Measurements from ENCODE around the gene SPRR2D. TPM values are rescaled to one million over a fixed set of nuclear protein-coding genes. Genes with fewer than 3 reads are reported as not detected.

SPRR2D gene
- total RNA-seq (not detected), total RNA-seq (0 reads per million in 29 experiments)
- not detected for total RNA-seq (2013)

DNA sequence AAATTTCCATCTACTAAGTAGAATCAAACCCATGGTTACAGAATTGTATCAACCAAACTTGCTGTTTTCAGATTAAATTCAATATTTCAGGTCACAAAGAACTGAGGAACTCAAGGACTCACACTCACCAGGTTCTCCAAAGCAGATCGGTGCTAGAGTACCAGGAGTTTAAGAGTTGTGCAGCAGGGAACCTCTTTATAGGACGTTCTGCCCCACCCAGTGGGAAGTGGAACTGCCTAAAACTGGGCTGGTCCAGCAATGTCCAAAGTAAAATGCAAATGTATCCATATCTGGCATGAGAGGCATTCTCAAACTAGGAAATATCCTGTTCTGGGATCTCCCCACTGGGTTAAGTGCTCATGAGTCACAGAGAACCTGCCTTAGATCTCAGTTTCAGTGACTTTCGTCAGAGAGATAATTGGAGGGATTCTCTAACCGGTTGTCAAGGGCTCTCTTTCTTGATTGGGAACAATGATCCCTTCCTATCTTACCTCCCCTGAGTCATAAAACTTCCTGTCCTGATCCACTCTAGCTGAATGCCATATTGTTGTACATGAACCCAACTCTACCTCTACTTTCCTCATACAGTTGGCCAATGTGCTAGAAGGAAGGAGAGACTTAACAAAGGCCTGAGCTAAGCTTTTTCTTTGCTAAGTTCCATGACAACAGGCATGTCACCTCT lies at the start of gene SPRR2D:
Gene SPRR2D (minus strand): TSS at position 171 of the 682 bp plus-strand sequence. CDS start 774 bp downstream, outside the sequence.
- no CpG with 5 or more reads among the region's 4 CpGs for WGBS (ENCODE audit: insufficient coverage)
- DNase-seq = no peak
- Mint-ChIP-seq H3K9me3 (no peaks in the 10 kb centered on the region), H3K4me3 (no peak within 1 kb of the TSS), H3K4me1 (no peaks in the 10 kb centered on the region), H3K36me3 (no peaks in the 10 kb centered on the region), H3K27me3 (peaks cover 52 to 61% of the 10 kb centered on the region in 2 donors), H3K27ac (no peak within 1 kb of the TSS)
- Histone ChIP-seq H3K4me3 (ENCODE audit: control insufficient read depth in 1 of 2, extremely low read depth in 1 of 2, low read length in 1 of 2) (no peak within 1 kb of the TSS), H3K4me1 (ENCODE audit: control insufficient read depth in 1 of 2, extremely low read depth in 1 of 2, insufficient read depth in 2 of 2, low read length in 2 of 2) (no peaks in the 10 kb centered on the region), H3K9me3 (no peaks in the 10 kb centered on the region), H3K27me3 (replicated peaks in 1 of 2; ENCODE audit: control insufficient read depth in 2 of 2, extremely low read depth in 1 of 2, insufficient read depth in 2 of 2, low read length in 1 of 2) (peaks cover 0 to 2% of the 10 kb centered on the region in 2 experiments), H3K27ac (ENCODE audit: low read length) (no peak within 1 kb of the TSS), H3K36me3 (ENCODE audit: control insufficient read depth in 2 of 2, extremely low read depth in 1 of 2, insufficient read depth in 1 of 2, low read length in 1 of 2) (no peaks in the 10 kb centered on the region)
- POLR2A ChIA-PET = no interaction called here
- ATAC-seq (replicated peaks in 1 of 4) = no peak
- CTCF ChIA-PET = no interaction called here

DNA sequence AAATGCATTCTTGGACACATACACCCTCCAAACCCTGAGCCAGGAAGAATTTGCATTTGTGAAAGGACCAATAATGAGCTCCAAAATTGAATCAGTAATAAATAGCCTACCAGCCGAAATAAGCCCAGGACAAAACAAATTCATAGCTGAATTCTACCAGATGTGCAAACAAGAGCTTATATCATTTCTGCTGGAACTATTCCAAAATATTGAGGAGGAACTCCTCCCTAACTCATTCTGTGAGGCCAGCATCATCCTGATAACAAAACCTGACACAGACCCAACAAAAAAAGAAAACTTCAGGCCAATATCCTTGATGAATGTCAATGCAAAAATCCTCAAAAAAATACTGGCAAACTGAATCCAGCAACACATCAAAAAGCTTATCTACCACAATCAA lies 46.7 kb upstream of the SPRR2D start:
- H3K36me3 ChIP-seq (ENCODE audit: control insufficient read depth in 2 of 2, extremely low read depth in 1 of 2, insufficient read depth in 1 of 2, low read length in 1 of 2) = no peaks in the 10 kb centered on the region
- Mint-ChIP-seq H3K36me3 (no peaks in the 10 kb centered on the region), H3K9me3 (peaks cover 0 to 5% (median 0%) of the 10 kb centered on the region in 3 donors), H3K27ac (no peak overlapping the region), H3K4me1 (no peaks in the 10 kb centered on the region), H3K4me3 (no peak overlapping the region), H3K27me3 (peaks cover 20 to 26% of the 10 kb centered on the region in 2 donors)
- ATAC-seq (replicated peaks in 1 of 4) = no peak
- CTCF ChIA-PET = no interaction called here
- H3K27me3 ChIP-seq (replicated peaks in 1 of 2; ENCODE audit: control insufficient read depth in 2 of 2, extremely low read depth in 1 of 2, insufficient read depth in 2 of 2, low read length in 1 of 2) = peaks cover 0 to 15% of the 10 kb centered on the region in 2 experiments
- no peak overlapping the region for H3K27ac ChIP-seq (ENCODE audit: low read length)
- H3K9me3 ChIP-seq = no peaks in the 10 kb centered on the region
- no peak for DNase-seq
- WGBS (ENCODE audit: insufficient coverage) = 100% methylated on average over 1 of the region's 1 CpG
- POLR2A ChIA-PET = no interaction called here
- no peak overlapping the region for H3K4me3 ChIP-seq (ENCODE audit: control insufficient read depth in 1 of 2, extremely low read depth in 1 of 2, low read length in 1 of 2)
- H3K4me1 ChIP-seq (ENCODE audit: control insufficient read depth in 1 of 2, extremely low read depth in 1 of 2, insufficient read depth in 2 of 2, low read length in 2 of 2) = no peaks in the 10 kb centered on the region

DNA sequence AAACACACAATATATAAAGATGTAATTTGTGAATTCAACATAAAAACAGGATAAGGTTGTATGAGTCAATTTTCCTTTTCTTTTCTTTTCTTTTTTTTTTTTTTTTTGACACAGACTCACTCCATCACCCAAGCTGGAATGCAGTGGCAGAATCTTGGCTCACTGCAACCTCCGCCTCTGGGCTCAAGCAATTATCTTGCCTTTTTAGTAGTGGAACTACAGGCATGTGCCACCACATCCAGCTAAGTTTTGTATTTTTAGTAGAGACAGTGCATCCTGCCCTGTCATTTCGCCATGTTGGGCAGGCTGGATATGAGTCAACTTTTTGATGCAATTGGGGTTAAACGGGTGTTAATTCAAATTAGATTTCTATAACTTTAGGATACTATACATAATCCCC lies 40.8 kb upstream of the SPRR2D start:
- no peaks in the 10 kb centered on the region for H3K36me3 ChIP-seq (ENCODE audit: control insufficient read depth in 2 of 2, extremely low read depth in 1 of 2, insufficient read depth in 1 of 2, low read length in 1 of 2)
- H3K27ac ChIP-seq (ENCODE audit: low read length) = no peak overlapping the region
- Mint-ChIP-seq H3K27ac (no peak overlapping the region), H3K9me3 (peaks cover 7 to 13% (median 9%) of the 10 kb centered on the region in 3 donors), H3K4me3 (no peak overlapping the region), H3K4me1 (no peaks in the 10 kb centered on the region), H3K36me3 (no peaks in the 10 kb centered on the region), H3K27me3 (peaks cover 32 to 34% of the 10 kb centered on the region in 2 donors)
- DNase-seq (no peak), ATAC-seq (replicated peaks in 1 of 4) (no peak)
- no peaks in the 10 kb centered on the region for H3K9me3 ChIP-seq
- H3K27me3 ChIP-seq (replicated peaks in 1 of 2; ENCODE audit: control insufficient read depth in 2 of 2, extremely low read depth in 1 of 2, insufficient read depth in 2 of 2, low read length in 1 of 2) = peaks cover 0 to 13% of the 10 kb centered on the region in 2 experiments
- ChIA-PET CTCF (no interaction called here), POLR2A (no interaction called here)
- WGBS (ENCODE audit: insufficient coverage) = no CpG with 5 or more reads among the region's 3 CpGs
- no peaks in the 10 kb centered on the region for H3K4me1 ChIP-seq (ENCODE audit: control insufficient read depth in 1 of 2, extremely low read depth in 1 of 2, insufficient read depth in 2 of 2, low read length in 2 of 2)
- no peak overlapping the region for H3K4me3 ChIP-seq (ENCODE audit: control insufficient read depth in 1 of 2, extremely low read depth in 1 of 2, low read length in 1 of 2)

DNA sequence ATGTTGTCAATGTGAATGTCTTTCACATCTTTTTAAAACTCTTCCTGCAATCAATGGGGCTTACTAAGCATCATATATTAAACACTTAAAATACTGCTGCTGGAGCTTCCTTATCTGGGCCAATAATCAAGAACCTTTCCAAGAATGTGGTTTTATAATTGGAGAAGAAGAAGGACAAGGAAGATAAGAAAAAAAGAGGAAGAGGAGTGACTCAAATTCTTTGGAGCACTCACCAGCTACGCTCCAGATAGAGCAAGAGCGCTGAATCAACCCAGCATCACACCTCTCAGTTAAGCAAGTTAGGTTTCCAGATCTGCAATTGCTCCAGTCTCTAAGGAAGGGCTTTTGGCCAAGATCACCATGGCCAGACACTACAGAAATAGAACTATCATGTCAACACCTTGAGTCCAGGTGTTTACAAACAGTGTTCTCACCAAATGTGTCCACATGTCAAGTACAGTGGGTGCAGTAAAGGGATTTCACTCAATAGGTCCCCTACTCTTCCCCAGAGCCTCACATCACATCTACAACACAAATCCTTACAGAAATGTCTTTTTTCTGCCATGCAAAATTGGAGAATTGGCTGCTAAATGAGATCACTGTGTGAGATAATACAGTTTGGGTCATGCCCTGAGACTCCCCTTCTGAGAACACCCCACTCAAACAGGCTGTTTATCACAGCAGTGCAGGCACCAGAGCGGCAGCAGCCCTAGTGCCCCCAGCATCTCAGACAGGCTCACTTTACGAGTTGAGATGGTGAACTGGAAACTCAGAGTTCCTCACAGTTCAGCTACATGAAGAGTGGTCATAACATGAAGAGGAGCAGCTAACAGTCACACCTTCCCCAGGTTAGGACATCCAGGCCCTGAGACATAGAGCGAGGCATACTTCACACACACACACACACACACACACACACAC lies 32.1 kb upstream of the SPRR2D start:
- ChIA-PET POLR2A (no interaction called here), CTCF (no interaction called here)
- no peaks in the 10 kb centered on the region for H3K36me3 ChIP-seq (ENCODE audit: control insufficient read depth in 2 of 2, extremely low read depth in 1 of 2, insufficient read depth in 1 of 2, low read length in 1 of 2)
- Mint-ChIP-seq H3K4me3 (no peak overlapping the region), H3K27me3 (peaks cover 4 to 23% of the 10 kb centered on the region in 2 donors), H3K27ac (no peak overlapping the region), H3K36me3 (no peaks in the 10 kb centered on the region), H3K9me3 (no peaks in the 10 kb centered on the region), H3K4me1 (no peaks in the 10 kb centered on the region)
- no peaks in the 10 kb centered on the region for H3K4me1 ChIP-seq (ENCODE audit: control insufficient read depth in 1 of 2, extremely low read depth in 1 of 2, insufficient read depth in 2 of 2, low read length in 2 of 2)
- no peaks in the 10 kb centered on the region for H3K9me3 ChIP-seq
- 55% methylated on average over 2 of the region's 5 CpGs for WGBS (ENCODE audit: insufficient coverage)
- no peak overlapping the region for H3K4me3 ChIP-seq (ENCODE audit: control insufficient read depth in 1 of 2, extremely low read depth in 1 of 2, low read length in 1 of 2)
- DNase-seq (no peak), ATAC-seq (replicated peaks in 1 of 4) (no peak)
- H3K27me3 ChIP-seq (replicated peaks in 1 of 2; ENCODE audit: control insufficient read depth in 2 of 2, extremely low read depth in 1 of 2, insufficient read depth in 2 of 2, low read length in 1 of 2) = no peaks in the 10 kb centered on the region
- H3K27ac ChIP-seq (ENCODE audit: low read length) = no peak overlapping the region

DNA sequence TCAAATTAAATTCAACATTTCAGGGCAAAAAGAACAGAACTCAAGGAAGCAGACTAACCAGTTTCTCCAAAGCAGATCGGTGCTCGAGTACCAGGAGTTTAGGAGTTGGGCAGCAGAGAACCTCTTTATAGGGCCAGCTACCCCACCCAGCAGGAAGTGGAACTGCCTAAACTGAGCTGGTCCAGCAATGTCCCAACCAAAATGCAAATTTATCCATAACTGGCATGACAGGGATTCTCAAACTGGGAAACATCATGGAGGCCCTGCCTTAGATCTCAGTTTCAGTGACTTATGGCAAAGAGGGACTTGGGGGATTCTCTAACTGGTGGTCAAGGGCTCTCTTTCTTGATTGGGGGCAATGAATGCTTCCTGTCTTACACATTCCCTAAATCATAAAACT lies 30.6 kb upstream of the SPRR2D start, which contains the start of gene SPRR2B:
Gene SPRR2B (minus strand): TSS at position 101 of the 400 bp plus-strand sequence. CDS start 772 bp downstream, outside the sequence.
- DNase-seq (no peak), ATAC-seq (replicated peaks in 1 of 4) (no peak)
- Mint-ChIP-seq H3K27ac (no peak within 1 kb of the TSS), H3K36me3 (no peaks in the 10 kb centered on the region), H3K27me3 (peaks cover 9 to 30% of the 10 kb centered on the region in 2 donors), H3K4me3 (no peak within 1 kb of the TSS), H3K4me1 (no peaks in the 10 kb centered on the region), H3K9me3 (no peaks in the 10 kb centered on the region)
- Histone ChIP-seq H3K27ac (ENCODE audit: low read length) (no peak within 1 kb of the TSS), H3K4me3 (ENCODE audit: control insufficient read depth in 1 of 2, extremely low read depth in 1 of 2, low read length in 1 of 2) (no peak within 1 kb of the TSS), H3K9me3 (no peaks in the 10 kb centered on the region), H3K36me3 (ENCODE audit: control insufficient read depth in 2 of 2, extremely low read depth in 1 of 2, insufficient read depth in 1 of 2, low read length in 1 of 2) (no peaks in the 10 kb centered on the region), H3K4me1 (ENCODE audit: control insufficient read depth in 1 of 2, extremely low read depth in 1 of 2, insufficient read depth in 2 of 2, low read length in 2 of 2) (no peaks in the 10 kb centered on the region), H3K27me3 (replicated peaks in 1 of 2; ENCODE audit: control insufficient read depth in 2 of 2, extremely low read depth in 1 of 2, insufficient read depth in 2 of 2, low read length in 1 of 2) (no peaks in the 10 kb centered on the region)
- CTCF ChIA-PET = no interaction called here
- no CpG with 5 or more reads among the region's 2 CpGs for WGBS (ENCODE audit: insufficient coverage)
- POLR2A ChIA-PET = no interaction called here

DNA sequence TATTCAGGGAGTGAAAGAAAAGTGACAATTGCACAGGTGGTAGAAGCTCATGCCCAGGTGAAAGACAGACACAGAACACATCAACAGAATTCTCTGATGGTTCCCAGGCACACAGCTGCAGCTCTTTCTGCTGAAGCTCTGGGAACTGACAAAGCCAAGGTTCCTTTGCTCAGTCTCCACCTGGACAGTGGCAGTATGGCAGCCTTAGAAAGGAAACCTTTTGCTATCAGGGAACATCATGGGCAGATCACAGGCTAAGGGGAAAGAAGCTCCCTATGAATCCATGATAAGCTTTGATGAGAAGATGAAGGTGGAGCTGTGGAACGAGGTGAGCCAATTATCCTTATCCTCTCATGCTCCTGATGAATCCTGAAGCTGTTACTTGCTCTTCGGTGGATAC lies 29.3 kb upstream of the SPRR2D start:
- Histone ChIP-seq H3K27ac (ENCODE audit: low read length) (no peak overlapping the region), H3K27me3 (replicated peaks in 1 of 2; ENCODE audit: control insufficient read depth in 2 of 2, extremely low read depth in 1 of 2, insufficient read depth in 2 of 2, low read length in 1 of 2) (peaks cover 0 to 2% of the 10 kb centered on the region in 2 experiments), H3K36me3 (ENCODE audit: control insufficient read depth in 2 of 2, extremely low read depth in 1 of 2, insufficient read depth in 1 of 2, low read length in 1 of 2) (no peaks in the 10 kb centered on the region), H3K9me3 (no peaks in the 10 kb centered on the region), H3K4me1 (ENCODE audit: control insufficient read depth in 1 of 2, extremely low read depth in 1 of 2, insufficient read depth in 2 of 2, low read length in 2 of 2) (no peaks in the 10 kb centered on the region), H3K4me3 (ENCODE audit: control insufficient read depth in 1 of 2, extremely low read depth in 1 of 2, low read length in 1 of 2) (no peak overlapping the region)
- peaks cover 14 to 39% of the 10 kb centered on the region in 2 donors for H3K27me3 Mint-ChIP-seq
- no CpG with 5 or more reads among the region's 2 CpGs for WGBS (ENCODE audit: insufficient coverage)
- no peak for DNase-seq
- no peak overlapping the region for H3K27ac Mint-ChIP-seq
- ATAC-seq (replicated peaks in 1 of 4) = no peak
- POLR2A ChIA-PET = no interaction called here
- no peaks in the 10 kb centered on the region for H3K4me1 Mint-ChIP-seq
- CTCF ChIA-PET = no interaction called here
- H3K9me3 Mint-ChIP-seq = no peaks in the 10 kb centered on the region
- no peak overlapping the region for H3K4me3 Mint-ChIP-seq
- H3K36me3 Mint-ChIP-seq = no peaks in the 10 kb centered on the region
